GM12878 (cell line): ENCODE data around the gene TXNL4A. TPM values are rescaled to one million over a fixed set of nuclear protein-coding genes. Genes with fewer than 3 reads are reported as not detected.

ENCODE experiments used
- CEBPB ChIP-seq, 2 experiments: fragments of 150-350 bp in 1 of 2; IDR thresholded peaks; 2 replicates each; pipeline ENCODE4 v1.6.1; 2012 to 2014; ENCODE audit warnings: low read depth in 2 of 2, low read length in 2 of 2, borderline replicate concordance in 1 of 2, inconsistent platforms in 1 of 2
- EED ChIP-seq: sonication (generic); IDR thresholded peaks from 2 replicates; pipeline ENCODE4 v1.6.1; 2016; ENCODE audit warnings: antibody characterized with exemption, low read depth
- EGR1 ChIP-seq, 2 experiments: IDR thresholded peaks; 1 replicate in 1 of 2; 2 replicates in 1 of 2; pipeline ENCODE4 v1.6.1; 2011 to 2012; ENCODE audit warnings: low read depth in 2 of 2, low read length in 2 of 2, borderline replicate concordance in 1 of 2, mild to moderate bottlenecking in 1 of 2, moderate library complexity in 1 of 2
- EP300 ChIP-seq, 2 experiments: fragments of 150-350 bp in 1 of 2; IDR thresholded peaks; 2 replicates each; pipeline ENCODE4 v1.6.1; 2011 to 2012; ENCODE audit warnings: low read depth in 2 of 2, low read length in 2 of 2, borderline replicate concordance in 1 of 2, improper control_type of control experiment in 1 of 2, inconsistent platforms in 1 of 2; ENCODE audit not compliant: control insufficient read depth in 1 of 2
- KLF5 ChIP-seq: fragments of 450-650 bp; IDR thresholded peaks from 2 replicates; pipeline ENCODE4 v1.6.1; 2014; ENCODE audit warnings: mild to moderate bottlenecking; ENCODE audit not compliant: partially characterized antibody
- LARP7 ChIP-seq: fragments of 450-650 bp; IDR thresholded peaks from 2 replicates; pipeline ENCODE4 v1.6.1; 2017; ENCODE audit warnings: mild to moderate bottlenecking
- NBN ChIP-seq: fragments of 450-650 bp; IDR thresholded peaks from 2 replicates; pipeline ENCODE4 v1.6.1; 2016
- RAD51 ChIP-seq: fragments of 450-650 bp; IDR thresholded peaks from 2 replicates; pipeline ENCODE4 v1.6.1; 2016; ENCODE audit warnings: moderate library complexity, mild to moderate bottlenecking, inconsistent platforms
- STAT1 ChIP-seq: fragments of 450-650 bp; conservative IDR thresholded peaks from 2 replicates; pipeline ENCODE4 v1.6.1; 2014; ENCODE audit warnings: antibody characterized with exemption, mild to moderate bottlenecking
- ZBED1 ChIP-seq: IDR thresholded peaks from 2 replicates; pipeline ENCODE4 v1.6.1; 2016; ENCODE audit warnings: borderline replicate concordance
- polyA plus RNA-seq, 11 experiments: library from polyadenylated mRNA; depleted of rRNA in 4 of 11; unstranded in 6 of 11; stranded (reverse) in 5 of 11; fragments of >200 nt; fragmentation: Nextera tagmentation in 4 of 11; fragmentation: Illumina TruSeq in 1 of 11; extraction: Ambion mirVana in 4 of 11; extraction: Trizol in 1 of 11; gene quantifications; 1 replicate in 1 of 11; 2 replicates in 10 of 11; pipeline versions ENCODE4 v1.2.1 to v1.2.3, GENCODE V29; 2011 to 2016; ENCODE audit warnings: inconsistent platforms in 2 of 11, missing spikeins in 2 of 11, low read depth in 1 of 11
- total RNA-seq, 4 experiments: library from RNA; depleted of rRNA in 3 of 4; stranded (reverse); fragments of >200 nt in 3 of 4; fragmentation: Illumina TruSeq in 1 of 4; extraction: Trizol in 1 of 4; gene quantifications; 2 replicates each; pipeline versions ENCODE4 v1.2.1 to v1.2.3, GENCODE V29; 2013 to 2021
- TF ChIP-seq, protein P1 (sequence below): IDR thresholded peaks from 2 replicates; pipeline ENCODE4 v1.6.1; 2012; ENCODE audit warnings: improper control_type of control experiment, low read depth, low read length; ENCODE audit not compliant: insufficient replicate concordance

Gene TXNL4A
- total and polyA plus RNA-seq, 10 of the 15 experiments (the other 5 are each of a cell fraction or from before 2014, with no cell fraction given), result 38.4 to 329 (median 128) TPM

- TF ChIP-seq EGR1 (IDR thresholded peaks at IDR 0.05; ENCODE audit: borderline replicate concordance in 1 of 2, low read depth in 2 of 2, low read length in 2 of 2) (peak; percentile 12 to 63; a peak in 2 of 3 replicates), CEBPB (IDR thresholded peaks at IDR 0.05; ENCODE audit: borderline replicate concordance in 1 of 2, low read depth in 2 of 2, low read length in 2 of 2) (no peak), KLF5 (peak; percentile 88), ZBED1 (no peak), STAT1 (peak; percentile 67; the same call in 1 of the 2 replicates), RAD51 (no peak), NBN (no peak; the same call in 1 of the 2 replicates), EED (peak; percentile 56), LARP7 (peak; percentile 92), EP300 (IDR thresholded peaks at IDR 0.05; ENCODE audit: borderline replicate concordance in 1 of 2, control insufficient read depth in 1 of 2, low read depth in 2 of 2, low read length in 2 of 2) (0 out of 4 replicates have a peak, but pooled peaks of 1 of the 2 experiments have one; percentile 18)
- TF ChIP-seq, protein P1, sequence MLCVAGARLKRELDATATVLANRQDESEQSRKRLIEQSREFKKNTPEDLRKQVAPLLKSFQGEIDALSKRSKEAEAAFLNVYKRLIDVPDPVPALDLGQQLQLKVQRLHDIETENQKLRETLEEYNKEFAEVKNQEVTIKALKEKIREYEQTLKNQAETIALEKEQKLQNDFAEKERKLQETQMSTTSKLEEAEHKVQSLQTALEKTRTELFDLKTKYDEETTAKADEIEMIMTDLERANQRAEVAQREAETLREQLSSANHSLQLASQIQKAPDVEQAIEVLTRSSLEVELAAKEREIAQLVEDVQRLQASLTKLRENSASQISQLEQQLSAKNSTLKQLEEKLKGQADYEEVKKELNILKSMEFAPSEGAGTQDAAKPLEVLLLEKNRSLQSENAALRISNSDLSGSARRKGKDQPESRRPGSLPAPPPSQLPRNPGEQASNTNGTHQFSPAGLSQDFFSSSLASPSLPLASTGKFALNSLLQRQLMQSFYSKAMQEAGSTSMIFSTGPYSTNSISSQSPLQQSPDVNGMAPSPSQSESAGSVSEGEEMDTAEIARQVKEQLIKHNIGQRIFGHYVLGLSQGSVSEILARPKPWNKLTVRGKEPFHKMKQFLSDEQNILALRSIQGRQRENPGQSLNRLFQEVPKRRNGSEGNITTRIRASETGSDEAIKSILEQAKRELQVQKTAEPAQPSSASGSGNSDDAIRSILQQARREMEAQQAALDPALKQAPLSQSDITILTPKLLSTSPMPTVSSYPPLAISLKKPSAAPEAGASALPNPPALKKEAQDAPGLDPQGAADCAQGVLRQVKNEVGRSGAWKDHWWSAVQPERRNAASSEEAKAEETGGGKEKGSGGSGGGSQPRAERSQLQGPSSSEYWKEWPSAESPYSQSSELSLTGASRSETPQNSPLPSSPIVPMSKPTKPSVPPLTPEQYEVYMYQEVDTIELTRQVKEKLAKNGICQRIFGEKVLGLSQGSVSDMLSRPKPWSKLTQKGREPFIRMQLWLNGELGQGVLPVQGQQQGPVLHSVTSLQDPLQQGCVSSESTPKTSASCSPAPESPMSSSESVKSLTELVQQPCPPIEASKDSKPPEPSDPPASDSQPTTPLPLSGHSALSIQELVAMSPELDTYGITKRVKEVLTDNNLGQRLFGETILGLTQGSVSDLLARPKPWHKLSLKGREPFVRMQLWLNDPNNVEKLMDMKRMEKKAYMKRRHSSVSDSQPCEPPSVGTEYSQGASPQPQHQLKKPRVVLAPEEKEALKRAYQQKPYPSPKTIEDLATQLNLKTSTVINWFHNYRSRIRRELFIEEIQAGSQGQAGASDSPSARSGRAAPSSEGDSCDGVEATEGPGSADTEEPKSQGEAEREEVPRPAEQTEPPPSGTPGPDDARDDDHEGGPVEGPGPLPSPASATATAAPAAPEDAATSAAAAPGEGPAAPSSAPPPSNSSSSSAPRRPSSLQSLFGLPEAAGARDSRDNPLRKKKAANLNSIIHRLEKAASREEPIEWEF, result no peak
These were observed 45.9 kb upstream of the TXNL4A start, which contains the start of gene RBFA (continued) for GRCh38 chr18:80034068-80034851.
